ENCODE data around the gene EVX1. TPM values are rescaled to one million over a fixed set of nuclear protein-coding genes. Genes with fewer than 3 reads are reported as not detected.

EVX1 gene
- polyA plus RNA-seq (2013, experiment 1 of 2) = not detected
- not detected for polyA plus RNA-seq (2013, experiment 2 of 2)

DNA sequence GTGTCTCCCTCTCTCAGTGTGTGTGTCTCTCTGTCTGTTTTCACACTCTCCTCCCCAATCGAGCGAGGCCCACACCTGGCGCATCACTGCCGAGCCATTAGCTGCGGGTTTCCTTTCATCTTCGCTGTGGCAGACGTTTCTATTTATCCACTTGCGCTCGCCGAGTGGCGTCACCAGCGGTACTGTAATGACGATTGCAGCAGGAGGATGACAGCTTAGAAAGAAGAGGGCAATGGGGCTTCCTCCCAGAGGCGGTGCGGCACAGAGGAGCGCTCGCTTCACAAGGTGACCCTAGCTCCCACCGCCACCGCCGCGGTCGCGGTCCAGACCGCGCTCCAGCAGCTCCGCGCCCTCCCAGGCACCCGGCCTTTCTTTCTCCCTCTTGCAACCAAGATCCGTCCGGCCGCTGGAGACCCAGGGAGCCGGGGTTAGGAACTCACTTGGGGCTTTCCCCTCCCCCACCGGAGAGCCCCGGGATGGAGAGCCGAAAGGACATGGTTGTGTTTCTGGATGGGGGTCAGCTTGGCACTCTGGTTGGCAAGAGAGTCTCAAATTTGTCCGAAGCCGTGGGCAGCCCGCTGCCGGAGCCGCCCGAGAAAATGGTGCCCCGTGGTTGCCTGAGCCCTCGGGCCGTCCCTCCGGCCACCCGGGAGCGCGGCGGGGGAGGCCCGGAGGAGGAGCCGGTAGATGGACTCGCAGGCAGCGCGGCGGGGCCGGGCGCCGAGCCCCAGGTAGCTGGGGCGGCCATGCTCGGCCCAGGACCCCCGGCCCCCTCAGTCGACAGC is at the start of gene EVX1:
TSS of gene EVX1 (plus strand) at position 248 of the 785 bp plus-strand sequence. CDS start at position 477, 229 bp downstream.
- H3K27ac ChIP-seq (ENCODE audit: low read length, poor library complexity, severe bottlenecking) = no peak within 1 kb of the TSS
- no peaks in the 10 kb centered on the region for H3K36me3 ChIP-seq (ENCODE audit: control insufficient read depth in 1 of 2, insufficient read depth in 2 of 2, low read depth in 1 of 2, low read length in 2 of 2)
- peak within 1 kb of the TSS in 1 of 2 experiments; percentile 72 for H3K4me3 ChIP-seq (ENCODE audit: insufficient read depth in 1 of 2, low read depth in 1 of 2, low read length in 2 of 2)
- H3K9me3 ChIP-seq (ENCODE audit: control insufficient read depth, low read length) = no peaks in the 10 kb centered on the region
- DNase-seq = peak; percentile 17
- H3K4ac ChIP-seq (ENCODE audit: low read depth in 1 of 2, low read length in 2 of 2) = no peak within 1 kb of the TSS
- H3K14ac ChIP-seq (ENCODE audit: low read length in 2 of 2) = no peak within 1 kb of the TSS
- H2BK5ac ChIP-seq (ENCODE audit: low read depth, low read length, poor library complexity, severe bottlenecking) = no peak within 1 kb of the TSS
- H2AFZ ChIP-seq (ENCODE audit: low read depth, low read length) = no peak within 1 kb of the TSS
- no peak within 1 kb of the TSS for H2BK120ac ChIP-seq (ENCODE audit: low read depth, low read length)
- H3K27me3 ChIP-seq (ENCODE audit: control insufficient read depth in 1 of 2, insufficient read depth in 1 of 2, low read length in 2 of 2) = peaks cover 89 to 95% of the 10 kb centered on the region in 2 experiments
- H3K9ac ChIP-seq (ENCODE audit: low read length) = no peak within 1 kb of the TSS
- H4K91ac ChIP-seq (ENCODE audit: low read length) = no peak within 1 kb of the TSS
- H4K8ac ChIP-seq (ENCODE audit: low read length) = no peak within 1 kb of the TSS
- no peak within 1 kb of the TSS for H2AK5ac ChIP-seq (ENCODE audit: low read length, severe bottlenecking)
- no peak within 1 kb of the TSS for H2BK15ac ChIP-seq (ENCODE audit: low read depth, poor library complexity, severe bottlenecking)
- H3K4me2 ChIP-seq (ENCODE audit: low read length, poor library complexity, severe bottlenecking) = peak within 1 kb of the TSS; percentile 66
- no peaks in the 10 kb centered on the region for H3K79me1 ChIP-seq (replicated peaks; ENCODE audit: low read length, poor library complexity, severe bottlenecking)
- WGBS = under 1% methylated on average over 40 of the region's 62 CpGs
- H3K23ac ChIP-seq (ENCODE audit: low read length in 2 of 2) = peak within 1 kb of the TSS in 1 of 2 experiments; percentile 46
- H3K18ac ChIP-seq (ENCODE audit: low read depth in 1 of 2, low read length in 2 of 2) = no peak within 1 kb of the TSS
- H2BK12ac ChIP-seq (ENCODE audit: low read length in 2 of 2) = no peak within 1 kb of the TSS
- H3K4me1 ChIP-seq (ENCODE audit: control insufficient read depth, insufficient read depth, low read depth, low read length) = peaks cover 28% of the 10 kb centered on the region

DNA sequence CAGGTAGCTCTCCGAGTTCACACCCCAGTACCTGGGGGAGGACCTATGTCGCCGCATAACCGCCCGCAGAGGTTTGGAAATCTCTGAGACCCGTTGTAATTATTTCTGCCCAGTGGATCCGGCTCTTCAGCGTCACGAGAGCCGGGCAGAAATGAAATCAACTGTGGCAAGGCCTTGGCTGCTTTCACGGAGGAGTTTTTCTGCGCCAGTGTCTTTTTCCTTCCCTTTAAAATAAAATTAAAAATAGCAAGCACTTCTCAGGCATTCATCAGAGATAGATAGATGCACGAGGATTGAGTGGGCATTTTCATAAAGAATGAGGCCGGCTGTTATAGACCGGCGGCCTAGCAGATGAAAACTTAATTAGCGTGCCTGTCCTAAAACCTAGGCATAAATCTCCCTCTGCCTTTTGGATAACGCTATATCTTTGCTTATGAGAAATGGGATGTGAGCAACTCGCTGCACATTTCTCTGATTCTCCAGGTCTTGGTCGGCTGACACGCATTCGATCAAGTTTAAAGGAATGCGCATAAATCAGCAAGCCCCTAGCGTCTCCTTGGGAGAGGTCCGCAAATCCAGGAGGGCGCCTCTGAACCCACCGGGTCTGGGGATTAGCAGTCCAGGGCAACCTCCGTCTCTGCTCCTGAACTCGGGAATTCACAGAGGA is 49.1 kb upstream of the EVX1 start:
- no peak overlapping the region for H4K91ac ChIP-seq (ENCODE audit: low read length)
- peak overlapping the region; percentile 80 for H3K4me2 ChIP-seq (ENCODE audit: low read length, poor library complexity, severe bottlenecking)
- no peak overlapping the region for H4K8ac ChIP-seq (ENCODE audit: low read length)
- no peak overlapping the region for H2BK12ac ChIP-seq (ENCODE audit: low read length in 2 of 2)
- no peak overlapping the region for H2BK15ac ChIP-seq (ENCODE audit: low read depth, poor library complexity, severe bottlenecking)
- H2AK5ac ChIP-seq (ENCODE audit: low read length, severe bottlenecking) = no peak overlapping the region
- H3K4ac ChIP-seq (ENCODE audit: low read depth in 1 of 2, low read length in 2 of 2) = no peak overlapping the region
- H3K36me3 ChIP-seq (ENCODE audit: control insufficient read depth in 1 of 2, insufficient read depth in 2 of 2, low read depth in 1 of 2, low read length in 2 of 2) = peaks cover 0 to 3% of the 10 kb centered on the region in 2 experiments
- DNase-seq = no peak
- H3K27me3 ChIP-seq (ENCODE audit: control insufficient read depth in 1 of 2, insufficient read depth in 1 of 2, low read length in 2 of 2) = peaks cover 60 to 86% of the 10 kb centered on the region in 2 experiments
- peak overlapping the region in 1 of 2 experiments; percentile 2 for H3K23ac ChIP-seq (ENCODE audit: low read length in 2 of 2)
- H3K4me1 ChIP-seq (ENCODE audit: control insufficient read depth, insufficient read depth, low read depth, low read length) = peaks cover 24% of the 10 kb centered on the region
- H2BK5ac ChIP-seq (ENCODE audit: low read depth, low read length, poor library complexity, severe bottlenecking) = no peak overlapping the region
- no peak overlapping the region for H3K18ac ChIP-seq (ENCODE audit: low read depth in 1 of 2, low read length in 2 of 2)
- H3K14ac ChIP-seq (ENCODE audit: low read length in 2 of 2) = no peak overlapping the region
- H3K4me3 ChIP-seq (ENCODE audit: insufficient read depth in 1 of 2, low read depth in 1 of 2, low read length in 2 of 2) = peak overlapping the region in 1 of 2 experiments; percentile 65
- H3K9me3 ChIP-seq (ENCODE audit: control insufficient read depth, low read length) = no peaks in the 10 kb centered on the region
- no peak overlapping the region for H3K27ac ChIP-seq (ENCODE audit: low read length, poor library complexity, severe bottlenecking)
- WGBS = 20% methylated on average over 27 of the region's 29 CpGs
- peak overlapping the region; percentile 78 for H3K9ac ChIP-seq (ENCODE audit: low read length)
- H3K79me1 ChIP-seq (replicated peaks; ENCODE audit: low read length, poor library complexity, severe bottlenecking) = peaks cover 3% of the 10 kb centered on the region
- no peak overlapping the region for H2BK120ac ChIP-seq (ENCODE audit: low read depth, low read length)
- no peak overlapping the region for H2AFZ ChIP-seq (ENCODE audit: low read depth, low read length)

GRCh38 chr7:27194002-27194352 is 48.6 kb upstream of the EVX1 start:
- Histone ChIP-seq H3K18ac (ENCODE audit: low read depth in 1 of 2, low read length in 2 of 2) (no peak overlapping the region), H3K9ac (ENCODE audit: low read length) (no peak overlapping the region), H2BK5ac (ENCODE audit: low read depth, low read length, poor library complexity, severe bottlenecking) (no peak overlapping the region), H3K4me1 (ENCODE audit: control insufficient read depth, insufficient read depth, low read depth, low read length) (peaks cover 27% of the 10 kb centered on the region), H2AK5ac (ENCODE audit: low read length, severe bottlenecking) (no peak overlapping the region), H3K27me3 (ENCODE audit: control insufficient read depth in 1 of 2, insufficient read depth in 1 of 2, low read length in 2 of 2) (peaks cover 65 to 86% of the 10 kb centered on the region in 2 experiments), H4K8ac (ENCODE audit: low read length) (no peak overlapping the region), H3K4ac (ENCODE audit: low read depth in 1 of 2, low read length in 2 of 2) (no peak overlapping the region), H3K23ac (ENCODE audit: low read length in 2 of 2) (no peak overlapping the region), H3K79me1 (replicated peaks; ENCODE audit: low read length, poor library complexity, severe bottlenecking) (peaks cover 3% of the 10 kb centered on the region), H2BK120ac (ENCODE audit: low read depth, low read length) (no peak overlapping the region), H2BK12ac (ENCODE audit: low read length in 2 of 2) (no peak overlapping the region), H3K27ac (ENCODE audit: low read length, poor library complexity, severe bottlenecking) (no peak overlapping the region), H3K36me3 (ENCODE audit: control insufficient read depth in 1 of 2, insufficient read depth in 2 of 2, low read depth in 1 of 2, low read length in 2 of 2) (peaks cover 0 to 3% of the 10 kb centered on the region in 2 experiments), H3K4me3 (ENCODE audit: insufficient read depth in 1 of 2, low read depth in 1 of 2, low read length in 2 of 2) (no peak overlapping the region), H3K9me3 (ENCODE audit: control insufficient read depth, low read length) (no peaks in the 10 kb centered on the region), H2BK15ac (ENCODE audit: low read depth, poor library complexity, severe bottlenecking) (no peak overlapping the region), H2AFZ (ENCODE audit: low read depth, low read length) (no peak overlapping the region), H3K4me2 (ENCODE audit: low read length, poor library complexity, severe bottlenecking) (no peak overlapping the region), H3K14ac (ENCODE audit: low read length in 2 of 2) (no peak overlapping the region), H4K91ac (ENCODE audit: low read length) (no peak overlapping the region)
- no peak for DNase-seq
- WGBS = 40% methylated on average over 1 of the region's 2 CpGs

DNA sequence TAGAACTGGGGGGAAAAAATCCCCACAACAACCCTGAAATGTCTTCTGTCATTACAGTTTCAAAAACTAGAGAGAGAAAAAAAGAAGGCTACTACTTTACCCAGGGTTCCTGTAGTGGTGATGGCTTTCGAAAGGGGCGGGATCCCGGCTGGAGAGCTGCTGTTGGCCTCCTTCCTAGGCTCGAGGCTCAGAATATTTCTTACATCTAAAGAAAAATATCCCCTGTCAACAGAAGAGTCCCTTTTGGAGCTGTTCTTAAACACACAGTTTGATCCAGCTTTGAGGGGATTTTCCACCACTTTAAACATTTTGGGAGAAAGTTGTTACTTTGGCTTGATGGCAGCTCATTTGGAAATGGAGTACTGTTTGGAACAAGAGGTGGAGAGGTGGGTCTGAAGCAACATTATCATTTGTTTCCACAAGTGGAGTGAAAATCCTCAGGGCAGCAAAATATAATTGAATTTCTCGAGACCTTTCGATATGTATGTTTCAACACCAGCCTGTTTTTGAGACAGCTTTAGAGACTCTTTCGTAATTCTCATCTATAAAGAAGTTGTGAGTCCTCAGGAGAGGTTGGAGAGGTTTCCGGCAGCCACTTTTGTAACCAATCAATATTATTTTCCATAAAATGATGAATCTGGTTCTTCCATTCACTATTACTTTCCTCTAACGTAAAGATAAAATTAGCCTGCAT is 47.8 kb upstream of the EVX1 start:
- 75% methylated on average over 9 of the region's 9 CpGs for WGBS
- peaks cover 0 to 3% of the 10 kb centered on the region in 2 experiments for H3K36me3 ChIP-seq (ENCODE audit: control insufficient read depth in 1 of 2, insufficient read depth in 2 of 2, low read depth in 1 of 2, low read length in 2 of 2)

More for the DNA sequence above, 47.8 kb upstream of the EVX1 start:
- Histone ChIP-seq H3K79me1 (replicated peaks; ENCODE audit: low read length, poor library complexity, severe bottlenecking) (peaks cover 3% of the 10 kb centered on the region), H3K18ac (ENCODE audit: low read depth in 1 of 2, low read length in 2 of 2) (no peak overlapping the region), H2AK5ac (ENCODE audit: low read length, severe bottlenecking) (no peak overlapping the region), H3K27ac (ENCODE audit: low read length, poor library complexity, severe bottlenecking) (no peak overlapping the region), H2BK5ac (ENCODE audit: low read depth, low read length, poor library complexity, severe bottlenecking) (no peak overlapping the region), H3K27me3 (ENCODE audit: control insufficient read depth in 1 of 2, insufficient read depth in 1 of 2, low read length in 2 of 2) (peaks cover 69 to 80% of the 10 kb centered on the region in 2 experiments), H2BK12ac (ENCODE audit: low read length in 2 of 2) (no peak overlapping the region), H3K23ac (ENCODE audit: low read length in 2 of 2) (no peak overlapping the region), H3K4ac (ENCODE audit: low read depth in 1 of 2, low read length in 2 of 2) (no peak overlapping the region), H3K9ac (ENCODE audit: low read length) (no peak overlapping the region), H3K4me3 (ENCODE audit: insufficient read depth in 1 of 2, low read depth in 1 of 2, low read length in 2 of 2) (no peak overlapping the region), H3K9me3 (ENCODE audit: control insufficient read depth, low read length) (no peaks in the 10 kb centered on the region), H4K91ac (ENCODE audit: low read length) (no peak overlapping the region), H2BK120ac (ENCODE audit: low read depth, low read length) (no peak overlapping the region), H2BK15ac (ENCODE audit: low read depth, poor library complexity, severe bottlenecking) (no peak overlapping the region), H4K8ac (ENCODE audit: low read length) (no peak overlapping the region), H3K14ac (ENCODE audit: low read length in 2 of 2) (no peak overlapping the region), H3K4me1 (ENCODE audit: control insufficient read depth, insufficient read depth, low read depth, low read length) (peaks cover 24% of the 10 kb centered on the region), H2AFZ (ENCODE audit: low read depth, low read length) (no peak overlapping the region), H3K4me2 (ENCODE audit: low read length, poor library complexity, severe bottlenecking) (no peak overlapping the region)
- no peak for DNase-seq
